ENCODE results near the gene OGFRL1. TPM values are rescaled to one million over a fixed set of nuclear protein-coding genes. Genes with fewer than 3 reads are reported as not detected.

OGFRL1 gene
- total RNA-seq, 1 experiment from 2014 or later = 8.0 TPM

DNA sequence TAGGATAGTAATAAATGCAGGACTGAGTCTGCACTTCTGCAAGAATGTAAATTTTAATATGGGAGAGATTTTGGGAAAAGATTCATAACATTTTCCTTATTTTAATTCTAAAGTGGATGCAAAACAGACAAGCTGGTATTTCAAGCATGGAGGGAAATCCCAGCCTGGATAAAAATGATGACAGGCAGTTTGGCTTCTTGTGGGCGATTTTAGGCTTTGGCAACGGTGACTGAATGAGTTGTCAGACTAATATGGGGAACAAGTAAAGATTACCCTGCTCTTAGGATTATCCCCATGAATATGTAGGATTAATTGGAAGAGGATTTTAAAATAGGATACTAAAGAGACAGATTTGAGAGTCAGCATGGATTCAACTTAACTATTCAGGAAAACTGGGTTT, 21.0 kb downstream of the OGFRL1 start:
- BruUV-seq (replicated peaks) = no TSS peak
- intact Hi-C loops (cut with micrococcal nuclease; ENCODE audit: unreplicated experiment) = no loop called here
- no peak for DNase-seq (ENCODE audit: low spot score)
- CTCF ChIA-PET = no interaction called here
- Histone ChIP-seq H3K4me1 (ENCODE audit: insufficient read depth, low read length, poor library complexity, severe bottlenecking) (no peaks in the 10 kb centered on the region), H3K9me3 (ENCODE audit: low read depth, low read length, poor library complexity, severe bottlenecking) (no peaks in the 10 kb centered on the region), H3K27ac (ENCODE audit: low read depth, low read length, poor library complexity, severe bottlenecking) (no peak overlapping the region), H3K36me3 (ENCODE audit: insufficient read depth, low read length, poor library complexity, severe bottlenecking) (no peaks in the 10 kb centered on the region), H3K27me3 (replicated peaks; ENCODE audit: insufficient read depth, low read depth, low read length, poor library complexity) (no peaks in the 10 kb centered on the region), H3K4me3 (ENCODE audit: low read depth, low read length, poor library complexity, severe bottlenecking) (no peak overlapping the region)
- no peak for TF ChIP-seq EZH2 (IDR thresholded peaks at IDR 0.05; ENCODE audit: borderline replicate concordance, low read depth, low read length, poor library complexity, severe bottlenecking)
- TF ChIP-seq, protein P1, sequence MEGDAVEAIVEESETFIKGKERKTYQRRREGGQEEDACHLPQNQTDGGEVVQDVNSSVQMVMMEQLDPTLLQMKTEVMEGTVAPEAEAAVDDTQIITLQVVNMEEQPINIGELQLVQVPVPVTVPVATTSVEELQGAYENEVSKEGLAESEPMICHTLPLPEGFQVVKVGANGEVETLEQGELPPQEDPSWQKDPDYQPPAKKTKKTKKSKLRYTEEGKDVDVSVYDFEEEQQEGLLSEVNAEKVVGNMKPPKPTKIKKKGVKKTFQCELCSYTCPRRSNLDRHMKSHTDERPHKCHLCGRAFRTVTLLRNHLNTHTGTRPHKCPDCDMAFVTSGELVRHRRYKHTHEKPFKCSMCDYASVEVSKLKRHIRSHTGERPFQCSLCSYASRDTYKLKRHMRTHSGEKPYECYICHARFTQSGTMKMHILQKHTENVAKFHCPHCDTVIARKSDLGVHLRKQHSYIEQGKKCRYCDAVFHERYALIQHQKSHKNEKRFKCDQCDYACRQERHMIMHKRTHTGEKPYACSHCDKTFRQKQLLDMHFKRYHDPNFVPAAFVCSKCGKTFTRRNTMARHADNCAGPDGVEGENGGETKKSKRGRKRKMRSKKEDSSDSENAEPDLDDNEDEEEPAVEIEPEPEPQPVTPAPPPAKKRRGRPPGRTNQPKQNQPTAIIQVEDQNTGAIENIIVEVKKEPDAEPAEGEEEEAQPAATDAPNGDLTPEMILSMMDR (conservative IDR thresholded peaks at IDR 0.05; ENCODE audit: low read depth, low read length) = no peak
- POLR2A ChIA-PET (ENCODE audit: low non-redundant PET) = no interaction called here

DNA sequence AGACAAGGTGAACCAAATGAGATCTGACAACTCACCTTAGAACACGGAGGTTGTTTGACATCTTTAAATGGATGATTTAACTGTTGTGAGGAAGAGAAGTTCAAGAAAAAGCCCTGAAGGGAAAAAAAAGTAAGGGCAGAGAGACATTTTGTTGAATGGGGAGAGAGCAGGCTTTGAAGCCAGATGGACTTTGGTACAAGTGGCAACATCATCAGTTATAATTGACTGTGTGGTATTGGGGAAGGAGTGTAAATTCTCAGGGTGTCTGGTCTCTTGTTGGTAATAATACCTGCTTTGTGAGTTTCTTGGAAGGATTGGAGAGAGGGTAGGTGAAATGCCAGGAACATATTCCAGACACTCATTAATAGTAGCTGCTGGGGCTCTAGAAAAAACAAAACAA, 21.6 kb downstream of the OGFRL1 start:
- no peak overlapping the region for H3K4me3 ChIP-seq (ENCODE audit: low read depth, low read length, poor library complexity, severe bottlenecking)
- no peaks in the 10 kb centered on the region for H3K27me3 ChIP-seq (replicated peaks; ENCODE audit: insufficient read depth, low read depth, low read length, poor library complexity)
- intact Hi-C loops (cut with micrococcal nuclease; ENCODE audit: unreplicated experiment) = no loop called here
- TF ChIP-seq, protein P1 (conservative IDR thresholded peaks at IDR 0.05; ENCODE audit: low read depth, low read length) = no peak
- TF ChIP-seq EZH2 (IDR thresholded peaks at IDR 0.05; ENCODE audit: borderline replicate concordance, low read depth, low read length, poor library complexity, severe bottlenecking) = no peak
- no peaks in the 10 kb centered on the region for H3K9me3 ChIP-seq (ENCODE audit: low read depth, low read length, poor library complexity, severe bottlenecking)
- no peak overlapping the region for H3K27ac ChIP-seq (ENCODE audit: low read depth, low read length, poor library complexity, severe bottlenecking)
- H3K4me1 ChIP-seq (ENCODE audit: insufficient read depth, low read length, poor library complexity, severe bottlenecking) = no peaks in the 10 kb centered on the region
- no peaks in the 10 kb centered on the region for H3K36me3 ChIP-seq (ENCODE audit: insufficient read depth, low read length, poor library complexity, severe bottlenecking)
- BruUV-seq (replicated peaks) = no TSS peak
- POLR2A ChIA-PET (ENCODE audit: low non-redundant PET) = no interaction called here
- no peak for DNase-seq (ENCODE audit: low spot score)
- CTCF ChIA-PET = no interaction called here

DNA sequence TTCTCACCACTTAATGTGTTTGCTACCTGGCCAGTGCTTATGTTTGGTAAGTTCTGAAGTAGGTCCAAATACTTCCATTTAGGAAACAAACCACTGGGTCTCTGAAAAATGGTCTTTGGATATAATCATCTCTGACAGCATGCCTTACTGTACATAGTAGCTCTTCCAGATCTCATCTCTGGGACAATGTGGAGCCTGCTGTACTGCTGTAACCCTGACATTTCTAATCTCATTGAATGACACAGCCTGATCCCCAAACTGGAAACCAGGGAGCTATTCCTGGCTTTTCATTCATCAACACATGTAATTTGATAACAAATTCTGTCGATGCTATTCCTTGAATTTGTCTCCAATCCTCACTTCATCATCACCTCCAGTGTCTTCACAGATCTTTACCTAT, 23.5 kb downstream of the OGFRL1 start:
- ChIA-PET POLR2A (ENCODE audit: low non-redundant PET) (no interaction called here), CTCF (no interaction called here)
- DNase-seq (ENCODE audit: low spot score) = no peak
- H3K4me3 ChIP-seq (ENCODE audit: low read depth, low read length, poor library complexity, severe bottlenecking) = no peak overlapping the region
- H3K9me3 ChIP-seq (ENCODE audit: low read depth, low read length, poor library complexity, severe bottlenecking) = no peaks in the 10 kb centered on the region
- H3K36me3 ChIP-seq (ENCODE audit: insufficient read depth, low read length, poor library complexity, severe bottlenecking) = no peaks in the 10 kb centered on the region
- no peaks in the 10 kb centered on the region for H3K4me1 ChIP-seq (ENCODE audit: insufficient read depth, low read length, poor library complexity, severe bottlenecking)
- H3K27ac ChIP-seq (ENCODE audit: low read depth, low read length, poor library complexity, severe bottlenecking) = no peak overlapping the region
- BruUV-seq (replicated peaks) = no TSS peak
- H3K27me3 ChIP-seq (replicated peaks; ENCODE audit: insufficient read depth, low read depth, low read length, poor library complexity) = no peaks in the 10 kb centered on the region
- intact Hi-C loops (cut with micrococcal nuclease; ENCODE audit: unreplicated experiment) = no loop called here
- no peak for TF ChIP-seq EZH2 (IDR thresholded peaks at IDR 0.05; ENCODE audit: borderline replicate concordance, low read depth, low read length, poor library complexity, severe bottlenecking)

DNA sequence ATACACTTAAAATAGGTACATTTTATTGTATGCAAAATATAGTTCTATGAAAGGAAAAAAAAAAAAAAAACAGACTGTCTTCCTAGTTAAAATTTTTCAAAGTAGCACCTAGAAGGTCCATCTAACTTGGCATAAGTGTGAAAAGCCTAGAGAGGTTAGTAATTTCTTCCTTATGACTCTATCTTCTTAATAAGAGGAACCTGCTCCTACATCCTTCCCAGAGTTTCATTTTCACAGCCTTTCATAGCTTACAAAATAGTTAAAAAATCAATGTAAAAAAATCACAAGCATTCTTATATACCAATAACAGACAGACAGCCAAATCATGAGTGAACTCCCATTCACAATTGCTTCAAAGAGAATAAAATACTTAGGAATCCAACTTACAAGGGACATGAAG, 28.8 kb downstream of the OGFRL1 start:
- Histone ChIP-seq H3K9me3 (ENCODE audit: low read depth, low read length, poor library complexity, severe bottlenecking) (no peaks in the 10 kb centered on the region), H3K27me3 (replicated peaks; ENCODE audit: insufficient read depth, low read depth, low read length, poor library complexity) (no peaks in the 10 kb centered on the region), H3K4me3 (ENCODE audit: low read depth, low read length, poor library complexity, severe bottlenecking) (no peak overlapping the region), H3K4me1 (ENCODE audit: insufficient read depth, low read length, poor library complexity, severe bottlenecking) (no peaks in the 10 kb centered on the region), H3K27ac (ENCODE audit: low read depth, low read length, poor library complexity, severe bottlenecking) (no peak overlapping the region), H3K36me3 (ENCODE audit: insufficient read depth, low read length, poor library complexity, severe bottlenecking) (no peaks in the 10 kb centered on the region)
- intact Hi-C loops (cut with micrococcal nuclease; ENCODE audit: unreplicated experiment) = no loop called here
- no peak for DNase-seq (ENCODE audit: low spot score)
- TF ChIP-seq, protein P1 (conservative IDR thresholded peaks at IDR 0.05; ENCODE audit: low read depth, low read length) = no peak
- no peak for TF ChIP-seq EZH2 (IDR thresholded peaks at IDR 0.05; ENCODE audit: borderline replicate concordance, low read depth, low read length, poor library complexity, severe bottlenecking)
- BruUV-seq (replicated peaks) = no TSS peak
- CTCF ChIA-PET = no interaction called here
- POLR2A ChIA-PET (ENCODE audit: low non-redundant PET) = no interaction called here

All from A673 (cell line).